K562 (cell line): ENCODE measurements around the gene DOCK1. TPM values are rescaled to one million over a fixed set of nuclear protein-coding genes. Genes with fewer than 3 reads are reported as not detected.

ENCODE experiments used
- ATAC-seq: fragments of 200-7000 bp; cut with Tn5 transposase; 3 replicates; pipeline ENCODE4 v1.9.1; 2020; ENCODE audit warnings: moderate library complexity
- BruUV-seq: library from RNA; stranded (reverse); fragments of 400-500 nt; replicated peaks from 2 replicates; lab custom pipeline; 2021; lab: Mats Ljungman, UMichigan
- CTCF ChIA-PET: fragments of 300-600 bp; formaldehyde crosslinking; extraction: SDS; loops from one replicate; lab custom pipeline; 2021; ENCODE audit warnings: low intra/inter-chr PET ratio; lab: Yijun Ruan, JAX
- POLR2A ChIA-PET: fragments of 300-600, 350-650 bp; sonication (Branson Sonifier 250); formaldehyde crosslinking; extraction: SDS; loops from one replicate; lab custom pipeline; 2021; ENCODE audit warnings: antibody characterized with exemption, inconsistent platforms; lab: Yijun Ruan, JAX
- DNase-seq, 4 experiments: peaks; one replicate each; pipeline versions ENCODE4 v3.0.0 to v3.0.0-alpha.2; 2011 to 2018; ENCODE audit warnings: low spot score in 3 of 4, mixed read lengths in 3 of 4; ENCODE audit errors: extremely low read depth in 1 of 4
- FAIRE-seq: peaks from 2 replicates; lab custom pipeline; 2011; peaks lifted over from hg19 to GRCh38; lab: Jason Lieb, UNC
- H2AFZ ChIP-seq: 2 replicates; pipeline ENCODE4 v1.6.0; 2011; ENCODE audit warnings: low read depth, low read length, control low read depth, inconsistent platforms
- H3K27ac ChIP-seq: fragments of 200-600 bp; 3 replicates; pipeline ENCODE4 v1.8.0; 2011; ENCODE audit warnings: low read depth, mild to moderate bottlenecking, control low read depth, inconsistent platforms, low read length, moderate library complexity, mixed read lengths; ENCODE audit errors: extremely low read depth
- H3K27me3 ChIP-seq, 2 experiments: fragments of 300-600 bp in 1 of 2; 2 replicates in 1 of 2; 3 replicates in 1 of 2; pipeline versions ENCODE4 v1.6.0 to v1.8.0; 2011; ENCODE audit warnings: inconsistent platforms in 2 of 2, low read length in 2 of 2, mild to moderate bottlenecking in 1 of 2, mixed read lengths in 1 of 2, moderate library complexity in 1 of 2; ENCODE audit not compliant: control insufficient read depth in 2 of 2, insufficient read depth in 2 of 2
- H3K36me3 ChIP-seq: fragments of 300-600 bp; 3 replicates; pipeline ENCODE4 v1.8.0; 2011; ENCODE audit warnings: mild to moderate bottlenecking, low read length, inconsistent platforms; ENCODE audit not compliant: control insufficient read depth, insufficient read depth
- H3K4me1 ChIP-seq, 2 experiments: fragments of 200-600 bp in 1 of 2; replicated peaks in 1 of 2; 2 replicates in 1 of 2; 3 replicates in 1 of 2; pipeline versions ENCODE4 v1.5.1 to v1.8.0; 2011; ENCODE audit warnings: inconsistent platforms in 2 of 2, low read length in 2 of 2, mild to moderate bottlenecking in 1 of 2, mixed read lengths in 1 of 2, moderate library complexity in 1 of 2; ENCODE audit not compliant: control insufficient read depth in 2 of 2, insufficient read depth in 2 of 2
- H3K4me2 ChIP-seq: 2 replicates; pipeline ENCODE4 v1.6.1; 2011; ENCODE audit warnings: low read length, control low read depth, inconsistent platforms, mixed read lengths; ENCODE audit not compliant: insufficient read depth
- H3K4me3 ChIP-seq: fragments of 200-600 bp; sonication (generic), shearing (Covaris generic); 2 replicates; pipeline ENCODE4 v1.5.1; 2016; ENCODE audit warnings: control low read depth, inconsistent platforms
- H3K79me2 ChIP-seq: fragments of 200-600 bp; 3 replicates; pipeline ENCODE4 v1.8.0; 2011; ENCODE audit warnings: low read length, inconsistent platforms; ENCODE audit not compliant: control insufficient read depth, insufficient read depth
- H3K9ac ChIP-seq, 2 experiments: 2 replicates each; pipeline versions ENCODE4 v1.6.0 to v1.6.1; 2011; ENCODE audit warnings: low read depth in 2 of 2, low read length in 2 of 2, control low read depth in 1 of 2, inconsistent platforms in 1 of 2, mild to moderate bottlenecking in 1 of 2, mixed read lengths in 1 of 2; ENCODE audit not compliant: insufficient read depth in 1 of 2
- H3K9me1 ChIP-seq: one replicate; pipeline ENCODE4 v1.6.0; 2011; ENCODE audit warnings: inconsistent platforms, mild to moderate bottlenecking, low read length, moderate library complexity; ENCODE audit not compliant: control insufficient read depth, insufficient read depth
- H3K9me3 ChIP-seq: replicated peaks from 2 replicates; pipeline ENCODE4 v1.5.1; 2011; ENCODE audit warnings: low read depth, low read length, inconsistent platforms; ENCODE audit not compliant: control insufficient read depth, insufficient read depth
- H4K20me1 ChIP-seq: replicated peaks from 2 replicates; pipeline ENCODE4 v1.6.1; 2011; ENCODE audit warnings: low read length, inconsistent platforms, mixed read lengths; ENCODE audit not compliant: control insufficient read depth, insufficient read depth
- ADNP ChIP-seq: fragments of 200-800 bp; sonication (Bioruptor generic); IDR thresholded peaks from 2 replicates; pipeline ENCODE4 v1.6.1; 2016; ENCODE audit warnings: missing genetic modification characterization, missing compliant biosample characterization
- BDP1 ChIP-seq: IDR thresholded peaks from 3 replicates; pipeline ENCODE4 v1.6.1; 2011; ENCODE audit not compliant: insufficient read length, insufficient read depth
- NFYB ChIP-seq: IDR thresholded peaks from 2 replicates; pipeline ENCODE4 v1.6.1; 2011; ENCODE audit warnings: mild to moderate bottlenecking, moderate library complexity; ENCODE audit not compliant: insufficient read length; ENCODE audit errors: extremely low read depth
- NR2F6 ChIP-seq: fragments of 450-650 bp; formaldehyde crosslinking; IDR thresholded peaks from 2 replicates; pipeline ENCODE4 v1.4.0; 2020; ENCODE audit warnings: mild to moderate bottlenecking
- NR3C1 ChIP-seq: sonication (generic); formaldehyde crosslinking; IDR thresholded peaks from 2 replicates; pipeline ENCODE4 v1.8.1; 2022; ENCODE audit warnings: missing genetic modification reagents
- PPARD ChIP-seq: fragments of 250-450 bp; sonication (Bioruptor Pico); IDR thresholded peaks from 2 replicates; pipeline ENCODE4 v1.8.0; 2022; ENCODE audit warnings: inconsistent platforms, mild to moderate bottlenecking, moderate library complexity
- PRMT5 ChIP-seq: sonication (generic); formaldehyde crosslinking; IDR thresholded peaks from 2 replicates; pipeline ENCODE4 v1.5.0; 2020; ENCODE audit warnings: missing genetic modification reagents
- RFX1 ChIP-seq: fragments of 450-650 bp; IDR thresholded peaks from 2 replicates; pipeline ENCODE4 v1.6.1; 2016; ENCODE audit warnings: mild to moderate bottlenecking, moderate library complexity
- SAP30 ChIP-seq: fragments of 200-600 bp; sonication (generic); IDR thresholded peaks from 2 replicates; pipeline ENCODE4 v1.6.1; 2012; ENCODE audit warnings: borderline replicate concordance, low read depth, mild to moderate bottlenecking, moderate library complexity, low read length, control low read depth, inconsistent platforms; ENCODE audit not compliant: insufficient read depth, poor library complexity, severe bottlenecking
- SPI1 ChIP-seq: IDR thresholded peaks from 2 replicates; pipeline ENCODE4 v1.6.1; 2011; ENCODE audit warnings: low read depth, low read length, control low read depth, borderline replicate concordance
- SRSF7 ChIP-seq: fragments of 200-400 bp; formaldehyde crosslinking; optimal IDR thresholded peaks from 2 replicates; pipeline ENCODE3; 2017; ENCODE audit warnings: mild to moderate bottlenecking, low read depth, low read length
- TEAD2 ChIP-seq: fragments of 450-650 bp; IDR thresholded peaks from 2 replicates; pipeline ENCODE4 v1.6.1; 2016; ENCODE audit warnings: missing genetic modification characterization, control low read depth, missing compliant biosample characterization
- THAP12 ChIP-seq: fragments of 250-450 bp; sonication (Bioruptor Pico); IDR thresholded peaks from 2 replicates; pipeline ENCODE4 v1.9.0; 2021; ENCODE audit warnings: mild to moderate bottlenecking, inconsistent platforms
- WHSC1 ChIP-seq: IDR thresholded peaks from one replicate; pipeline ENCODE4 v1.6.1; 2012; ENCODE audit warnings: low read length, control low read depth, inconsistent platforms
- ZC3H8 ChIP-seq: fragments of 450-650 bp; IDR thresholded peaks from 2 replicates; pipeline ENCODE4 v1.6.1; 2017
- ZKSCAN1 ChIP-seq: fragments of 150-350 bp; IDR thresholded peaks from 2 replicates; pipeline ENCODE4 v1.6.1; 2016; ENCODE audit warnings: low read depth, low read length
- ZKSCAN3 ChIP-seq: fragments of 250-450 bp; sonication (Bioruptor Pico); IDR thresholded peaks from 2 replicates; pipeline ENCODE4 v1.4.0; 2020
- ZNF24 ChIP-seq: fragments of 450-650 bp; IDR thresholded peaks from 2 replicates; pipeline ENCODE4 v1.6.1; 2016
- ZNF830 ChIP-seq: fragments of 250-450 bp; sonication (Bioruptor Pico); IDR thresholded peaks from 2 replicates; pipeline ENCODE4 v1.5.0; 2021; ENCODE audit warnings: mild to moderate bottlenecking
- WGBS: fragments of 100-300 bp; shearing (Covaris generic); methylation state at CpG from one replicate; pipeline ENCODE4 v1.1.6; 2016; ENCODE audit warnings: low coverage, mixed read lengths; ENCODE audit not compliant: insufficient coverage; ENCODE audit errors: missing lambda C conversion rate; 5-methylcytosine and 5-hydroxymethylcytosine counted together
- in situ Hi-C: fragments of 300-500 bp; cut with MboI; formaldehyde crosslinking; loops from 4 replicates; pipeline ENCODE4 v1.15.0; 2018; ENCODE audit warnings: inconsistent platforms, mixed read lengths
- intact Hi-C: fragments of 100-400 bp; cut with micrococcal nuclease; formaldehyde crosslinking; loops from 2 replicates; pipeline ENCODE4 v1.14.2; 2022
- polyA plus RNA-seq, 8 experiments: library from polyadenylated mRNA; depleted of rRNA in 4 of 8; stranded (reverse) in 5 of 8; unstranded in 3 of 8; fragments of >200 nt; fragmentation: Nextera tagmentation in 2 of 8; fragmentation: Illumina TruSeq in 1 of 8; extraction: Ambion mirVana in 2 of 8; extraction: Trizol in 1 of 8; gene quantifications; 2 replicates each; pipeline versions ENCODE4 v1.2.1 to v1.2.3, GENCODE V29; 2011 to 2014; ENCODE audit warnings: inconsistent platforms in 1 of 8, missing spikeins in 1 of 8
- total RNA-seq, 7 experiments: library from RNA; depleted of rRNA in 6 of 7; stranded (reverse); fragments of >200 nt in 6 of 7; fragmentation: Illumina TruSeq in 2 of 7; extraction: Trizol in 2 of 7; gene quantifications; 2 replicates each; pipeline versions ENCODE4 v1.2.1 to v1.2.3, GENCODE V29; 2011 to 2021; ENCODE audit warnings: low replicate concordance in 1 of 7

The DOCK1 gene
- total and polyA plus RNA-seq, 9 of the 15 experiments (the other 6 are each of a cell fraction or from before 2014, with no cell fraction given): 0.31 TPM; not detected in 8

GRCh38 chr10:127034790-127035189, 129.6 kb downstream of the DOCK1 start:
- 0% methylated on average over 2 of the region's 5 CpGs for WGBS
- POLR2A ChIA-PET: no interaction called here
- H3K9ac ChIP-seq: no peak overlapping the region
- no peak overlapping the region for H3K27ac ChIP-seq
- no peaks in the 10 kb centered on the region for H3K36me3 ChIP-seq
- intact Hi-C loops: no loop called here
- no peaks in the 10 kb centered on the region for H3K9me3 ChIP-seq
- no peaks in the 10 kb centered on the region for H3K9me1 ChIP-seq
- ATAC-seq: no peak
- TF ChIP-seq RFX1: 0 out of 2 replicates have a peak, but pooled peaks have one; percentile 14
- no peak for TF ChIP-seq TEAD2 (tag)
- no peak for TF ChIP-seq SPI1
- TF ChIP-seq, all 486 proteins: peak for 1
- Histone ChIP-seq H4K20me1 (no peaks in the 10 kb centered on the region), H3K4me1 (no peaks in the 10 kb centered on the region), H3K4me2 (no peak overlapping the region), H3K4me3 (no peak overlapping the region), H3K27me3 (no peaks in the 10 kb centered on the region), H2AFZ (no peak overlapping the region), H3K79me2 (no peaks in the 10 kb centered on the region)
- FAIRE-seq: no peak
- CTCF ChIA-PET: no interaction called here
- in situ Hi-C loops: no loop called here
- no peak for DNase-seq
- no TSS peak for BruUV-seq

- no peaks in the 10 kb centered on the region for H3K27me3 ChIP-seq
- no peak for TF ChIP-seq SRSF7
- TF ChIP-seq BDP1: no peak
- no peak for TF ChIP-seq WHSC1
- no peak for TF ChIP-seq NR2F6 (CRISPR knock-in tag)
- TF ChIP-seq ZKSCAN3 (CRISPR knock-in tag): no peak
- TF ChIP-seq ZKSCAN1: no peak
- no peak for TF ChIP-seq ZC3H8
- TF ChIP-seq ADNP (tag): no peak
- no peak for TF ChIP-seq THAP12 (CRISPR knock-in tag)
- TF ChIP-seq ZNF24: no peak
- TF ChIP-seq NR3C1 (CRISPR knock-in tag): no peak
- no peak for TF ChIP-seq NFYB
- TF ChIP-seq SAP30: no peak
- TF ChIP-seq ZNF830 (CRISPR knock-in tag): no peak
- TF ChIP-seq PPARD (CRISPR knock-in tag): no peak
- no peak for TF ChIP-seq PRMT5 (CRISPR knock-in tag)
Measured at GRCh38 chr10:127035827-127036226, 130.6 kb downstream of the DOCK1 start.

More at GRCh38 chr10:127035827-127036226, 130.6 kb downstream of the DOCK1 start:
- no TSS peak for BruUV-seq
- DNase-seq: no peak
- no peak overlapping the region for H3K4me3 ChIP-seq
- CTCF ChIA-PET: no interaction called here
- FAIRE-seq: no peak
- no peaks in the 10 kb centered on the region for H3K36me3 ChIP-seq
- intact Hi-C loops: no loop called here
- H3K4me1 ChIP-seq: no peaks in the 10 kb centered on the region
- H3K79me2 ChIP-seq: no peaks in the 10 kb centered on the region
- H2AFZ ChIP-seq: no peak overlapping the region
- H3K4me2 ChIP-seq: no peak overlapping the region
- in situ Hi-C loops: no loop called here
- POLR2A ChIA-PET: no interaction called here
- ATAC-seq: no peak
- H3K9me1 ChIP-seq: no peaks in the 10 kb centered on the region
- 0% methylated on average over 3 of the region's 4 CpGs for WGBS
- H3K9me3 ChIP-seq: no peaks in the 10 kb centered on the region
- H4K20me1 ChIP-seq: no peaks in the 10 kb centered on the region
- no peak overlapping the region for H3K9ac ChIP-seq
- H3K27ac ChIP-seq: no peak overlapping the region
